A549 (cell line): ENCODE data around the gene ULBP3. TPM values are rescaled to one million over a fixed set of nuclear protein-coding genes. Genes with fewer than 3 reads are reported as not detected.
A peak's percentile ranks its signal among the peaks of the same experiment; 100 is the strongest.

Source experiments
- ATAC-seq, 2 experiments: fragments of 200-7000 bp in 1 of 2; fragments of >200 bp in 1 of 2; cut with Nextera tagmentation in 1 of 2; cut with Tn5 transposase in 1 of 2; 3 replicates each; pipeline versions ENCODE4 v1.8.0 to v1.9.1; 2018 to 2020; ENCODE audit warnings: mild to moderate bottlenecking in 1 of 2, moderate library complexity in 1 of 2
- CTCF ChIA-PET: fragments of 300-600 bp; sonication (Branson Sonifier 250); formaldehyde crosslinking; extraction: SDS; loops from one replicate; lab custom pipeline; 2021; ENCODE audit warnings: antibody characterized with exemption, inconsistent platforms; lab: Yijun Ruan, JAX
- POLR2A ChIA-PET: fragments of 350-600 bp; formaldehyde crosslinking; extraction: SDS; loops from one replicate; lab custom pipeline; 2021; ENCODE audit warnings: antibody characterized with exemption, inconsistent platforms; lab: Yijun Ruan, JAX
- DNase-seq, 2 experiments: peaks; one replicate each; pipeline versions ENCODE4 v3.0.0 to v3.0.0-alpha.2; 2011 to 2016; ENCODE audit warnings: low read depth in 1 of 2, low spot score in 1 of 2
- FAIRE-seq: peaks from 2 replicates; lab custom pipeline; 2011; peaks lifted over from hg19 to GRCh38; lab: Jason Lieb, UNC
- H3K27ac ChIP-seq, 2 experiments: fragments of >200 bp; sonication (Bioruptor Twin); formaldehyde crosslinking; 3 replicates each; pipeline ENCODE4 v1.5.1; 2016 to 2017
- H3K4me1 ChIP-seq: fragments of >200 bp; sonication (Bioruptor Twin); formaldehyde crosslinking; 3 replicates; pipeline ENCODE4 v1.6.1; 2016
- H3K4me2 ChIP-seq: fragments of >200 bp; sonication (Bioruptor Twin); formaldehyde crosslinking; 3 replicates; pipeline ENCODE4 v1.6.1; 2016
- H3K4me3 ChIP-seq: fragments of >200 bp; sonication (Bioruptor Twin); formaldehyde crosslinking; 3 replicates; pipeline ENCODE4 v1.5.1; 2016
- H3K9me3 ChIP-seq: fragments of >200 bp; sonication (Bioruptor Twin); formaldehyde crosslinking; 3 replicates; pipeline ENCODE4 v1.6.1; 2016
- ATOH8 ChIP-seq: fragments of 250-450 bp; sonication (Bioruptor Pico); IDR thresholded peaks from 2 replicates; pipeline ENCODE4 v1.5.0; 2020; ENCODE audit warnings: low read depth, mild to moderate bottlenecking, moderate library complexity
- CBX2 ChIP-seq: fragments of 200-600 bp; sonication (generic); IDR thresholded peaks from 2 replicates; pipeline ENCODE4 v1.6.1; 2016; ENCODE audit warnings: low read depth, mild to moderate bottlenecking, borderline replicate concordance
- CHD2 ChIP-seq: fragments of 150-350 bp; IDR thresholded peaks from 2 replicates; pipeline ENCODE4 v1.6.1; 2014; ENCODE audit warnings: low read length; ENCODE audit not compliant: partially characterized antibody
- CHD4 ChIP-seq: fragments of 200-600 bp; sonication (generic); IDR thresholded peaks from 2 replicates; pipeline ENCODE4 v1.6.1; 2016; ENCODE audit warnings: antibody characterized with exemption, mild to moderate bottlenecking, borderline replicate concordance
- E2F6 ChIP-seq: IDR thresholded peaks from 2 replicates; pipeline ENCODE4 v1.6.1; 2012; ENCODE audit warnings: low read depth, borderline replicate concordance
- EP300 ChIP-seq, 2 experiments: fragments of >200 bp; sonication (Bioruptor Twin); formaldehyde crosslinking; IDR thresholded peaks; 2 replicates in 1 of 2; 3 replicates in 1 of 2; pipeline ENCODE4 v1.6.1; 2016 to 2017
- HOXB5 ChIP-seq: fragments of 250-450 bp; sonication (Bioruptor Pico); IDR thresholded peaks from 2 replicates; pipeline ENCODE4 v1.5.0; 2020; ENCODE audit warnings: mild to moderate bottlenecking, moderate library complexity
- JUNB ChIP-seq: fragments of >200 bp; sonication (Bioruptor Twin); formaldehyde crosslinking; IDR thresholded peaks from 2 replicates; pipeline ENCODE4 v1.6.1; 2016
- KDM1A ChIP-seq: fragments of 200-600 bp; sonication (generic); IDR thresholded peaks from 2 replicates; pipeline ENCODE4 v1.6.1; 2016; ENCODE audit warnings: low read depth, mild to moderate bottlenecking
- KDM5A ChIP-seq: fragments of 200-600 bp; sonication (generic); IDR thresholded peaks from 2 replicates; pipeline ENCODE4 v1.6.1; 2016; ENCODE audit warnings: antibody characterized with exemption, mild to moderate bottlenecking
- MAFK ChIP-seq: fragments of 450-650 bp; IDR thresholded peaks from 2 replicates; pipeline ENCODE4 v1.6.1; 2014; ENCODE audit not compliant: partially characterized antibody
- MAZ ChIP-seq: fragments of 150-350 bp; IDR thresholded peaks from 2 replicates; pipeline ENCODE4 v1.6.1; 2014; ENCODE audit warnings: antibody characterized with exemption, low read depth, low read length, borderline replicate concordance
- NFE2L2 ChIP-seq: fragments of 150-350 bp; conservative IDR thresholded peaks from 2 replicates; pipeline ENCODE4 v1.6.1; 2014; ENCODE audit warnings: low read length
- NR3C1 ChIP-seq: fragments of >200 bp; sonication (Bioruptor Twin); formaldehyde crosslinking; IDR thresholded peaks from 3 replicates; pipeline ENCODE4 v1.6.1; 2017
- RAD21 ChIP-seq, 2 experiments: fragments of >200 bp in 1 of 2; sonication (Bioruptor Twin) in 1 of 2; formaldehyde crosslinking in 1 of 2; IDR thresholded peaks in 1 of 2; conservative IDR thresholded peaks in 1 of 2; 2 replicates in 1 of 2; 3 replicates in 1 of 2; pipeline ENCODE4 v1.6.1; 2012 to 2018; ENCODE audit warnings: inconsistent platforms in 1 of 2
- RARB ChIP-seq: fragments of 250-450 bp; sonication (Bioruptor Pico); IDR thresholded peaks from 2 replicates; pipeline ENCODE4 v1.8.0; 2021; ENCODE audit warnings: mild to moderate bottlenecking, moderate library complexity
- RFX5 ChIP-seq: fragments of 450-650 bp; IDR thresholded peaks from 2 replicates; pipeline ENCODE4 v1.7.1; 2014; ENCODE audit warnings: antibody characterized with exemption, mild to moderate bottlenecking, moderate library complexity
- SREBF2 ChIP-seq: fragments of 450-650 bp; IDR thresholded peaks from 2 replicates; pipeline ENCODE4 v1.6.1; 2014; ENCODE audit warnings: mild to moderate bottlenecking, moderate library complexity
- TP53 ChIP-seq: fragments of 250-450 bp; sonication (Bioruptor Pico); IDR thresholded peaks from 2 replicates; pipeline ENCODE4 v1.5.0; 2021; ENCODE audit warnings: mild to moderate bottlenecking, moderate library complexity
- USF2 ChIP-seq: fragments of 450-650 bp; IDR thresholded peaks from 2 replicates; pipeline ENCODE4 v1.6.1; 2014; ENCODE audit warnings: antibody characterized with exemption
- ZC3H11A ChIP-seq: fragments of 450-650 bp; IDR thresholded peaks from 2 replicates; pipeline ENCODE4 v1.6.1; 2014; ENCODE audit warnings: antibody characterized with exemption, mild to moderate bottlenecking
- ZFP36 ChIP-seq: fragments of 450-650 bp; IDR thresholded peaks from 2 replicates; pipeline ENCODE4 v1.6.1; 2014; ENCODE audit warnings: borderline replicate concordance; ENCODE audit not compliant: partially characterized antibody
- ZNF302 ChIP-seq: fragments of 250-450 bp; sonication (Bioruptor Pico); IDR thresholded peaks from 2 replicates; pipeline ENCODE4 v1.9.0; 2021; ENCODE audit warnings: inconsistent platforms, mild to moderate bottlenecking, moderate library complexity
- ZSCAN20 ChIP-seq: fragments of 250-450 bp; sonication (Bioruptor Pico); IDR thresholded peaks from 2 replicates; pipeline ENCODE4 v1.8.0; 2022; ENCODE audit warnings: mild to moderate bottlenecking, moderate library complexity
- WGBS: methylation state at CpG from one replicate; pipeline ENCODE4 v1.1.6; 2017; ENCODE audit errors: missing lambda C conversion rate; 5-methylcytosine and 5-hydroxymethylcytosine counted together
- polyA plus RNA-seq, 4 experiments: library from polyadenylated mRNA; depleted of rRNA in 3 of 4; stranded (reverse); fragments of >200 nt; fragmentation: RNase III in 1 of 4; extraction: RNeasy Plus Mini Kit Qiagen cat#74134 plus additional on column Dnase treatment in 1 of 4; gene quantifications; 2 replicates in 3 of 4; 3 replicates in 1 of 4; pipeline ENCODE4 v1.2.3, GENCODE V29; 2011 to 2017

ULBP3 gene
- polyA plus RNA-seq, 2 of the 4 experiments (the other 2 are of a cell fraction) = 2.7 to 3.4 TPM

GRCh38 chr6:150093397-150093796 is 24.5 kb upstream of the ULBP3 start:
- Histone ChIP-seq H3K9me3 (no peaks in the 10 kb centered on the region), H3K4me1 (no peaks in the 10 kb centered on the region), H3K4me3 (no peak overlapping the region), H3K27ac (no peak overlapping the region), H3K4me2 (no peak overlapping the region)
- WGBS = 84% methylated on average over 6 of the region's 6 CpGs
- ChIA-PET POLR2A (no interaction called here), CTCF (interaction anchor here (1.3 to 2.0 kb wide), 2 partner anchors 12 to 13 kb away, joined by 3 to 6 read pairs; no protein-coding TSS in a partner anchor)
- FAIRE-seq = no peak
- ATAC-seq = no peak
- DNase-seq = no peak
- TF ChIP-seq SREBF2 (no peak), ZSCAN20 (CRISPR knock-in tag) (no peak), NFE2L2 (no peak), HOXB5 (CRISPR knock-in tag) (no peak), RARB (CRISPR knock-in tag) (no peak), ZFP36 (no peak), CBX2 (no peak), RFX5 (no peak), ZC3H11A (no peak), JUNB (no peak), CHD4 (no peak), MAZ (no peak), ZNF302 (CRISPR knock-in tag) (no peak), NR3C1 (no peak), KDM5A (no peak), KDM1A (no peak), CHD2 (no peak), TP53 (no peak)

- CTCF ChIA-PET = interaction anchor here (4.4 kb wide), 1 partner anchor 11 kb away, joined by 22 read pairs; no protein-coding TSS in a partner anchor
- FAIRE-seq (no peak), ATAC-seq (no peak)
- POLR2A ChIA-PET = no interaction called here
- Histone ChIP-seq H3K4me1 (no peaks in the 10 kb centered on the region), H3K4me3 (no peak overlapping the region), H3K9me3 (no peaks in the 10 kb centered on the region), H3K4me2 (no peak overlapping the region)
- 43% methylated on average over 4 of the region's 4 CpGs for WGBS
- TF ChIP-seq EP300 (IDR thresholded peaks at IDR 0.05) = no peak
- no peak for TF ChIP-seq RFX5
- no peak for TF ChIP-seq ATOH8 (CRISPR knock-in tag)
- no peak for TF ChIP-seq RAD21 (conservative IDR thresholded peaks at IDR 0.05 in 1 of 2, IDR thresholded peaks at IDR 0.05 in 1 of 2)
- no peak for TF ChIP-seq USF2
- TF ChIP-seq E2F6 = no peak
- TF ChIP-seq HOXB5 (CRISPR knock-in tag) = no peak
- TF ChIP-seq, all 56 proteins: peak for 0
- H3K27ac ChIP-seq = no peak overlapping the region
- no peak for DNase-seq
These were observed 22.6 kb upstream of the ULBP3 start for GRCh38 chr6:150091476-150091875.

- 45% methylated on average over 3 of the region's 3 CpGs for WGBS
These were observed 21.4 kb upstream of the ULBP3 start for GRCh38 chr6:150090328-150090727.

More at GRCh38 chr6:150090328-150090727, 21.4 kb upstream of the ULBP3 start:
- H3K9me3 ChIP-seq = no peaks in the 10 kb centered on the region
- H3K27ac ChIP-seq = no peak overlapping the region
- FAIRE-seq = no peak
- no peak overlapping the region for H3K4me3 ChIP-seq
- TF ChIP-seq NFE2L2 (no peak), MAFK (peak; percentile 26)
- ATAC-seq = no peak
- H3K4me1 ChIP-seq = no peaks in the 10 kb centered on the region
- ChIA-PET CTCF (interaction anchor here (4.4 kb wide), 1 partner anchor 10 kb away, joined by 22 read pairs; no protein-coding TSS in a partner anchor), POLR2A (no interaction called here)
- H3K4me2 ChIP-seq = no peak overlapping the region
- DNase-seq = no peak
